HG02943 (cell line): ENCODE data around the gene CRADD.

Experiments used
- ATAC-seq: cut with Tn5 transposase; IDR thresholded peaks from one replicate; pipeline ENCODE4 v1.9.1; 2021; ENCODE audit warnings: mild to moderate bottlenecking, low read depth, moderate library complexity; ENCODE audit not compliant: unreplicated experiment

CRADD gene

GRCh38 chr12:93802698-93803423 is 125.7 kb downstream of the CRADD start:
- no peak for ATAC-seq

- ATAC-seq: no peak
These were observed 126.2 kb downstream of the CRADD start for GRCh38 chr12:93803424-93803807.

- no peak for ATAC-seq
These were observed 127.4 kb downstream of the CRADD start for GRCh38 chr12:93804392-93805179.

- ATAC-seq: no peak
These were observed 128.6 kb downstream of the CRADD start for GRCh38 chr12:93805736-93806141.

- ATAC-seq: no peak
These were observed 130.2 kb downstream of the CRADD start for GRCh38 chr12:93807354-93807753.

- ATAC-seq: no peak
These were observed 131.2 kb downstream of the CRADD start for GRCh38 chr12:93808169-93808899.

GRCh38 chr12:93812626-93813025 is 135.5 kb downstream of the CRADD start:
- no peak for ATAC-seq

- ATAC-seq: no peak
These were observed 136.0 kb downstream of the CRADD start for GRCh38 chr12:93813186-93813585.

- ATAC-seq: no peak
These were observed 137.0 kb downstream of the CRADD start for GRCh38 chr12:93813972-93814821.

- ATAC-seq: no peak
These were observed 141.4 kb downstream of the CRADD start for GRCh38 chr12:93818488-93819049.

GRCh38 chr12:93819050-93819491 is 141.9 kb downstream of the CRADD start:
- no peak for ATAC-seq

- ATAC-seq: no peak
These were observed 146.6 kb downstream of the CRADD start for GRCh38 chr12:93823616-93824391.

- ATAC-seq: no peak
These were observed 147.6 kb downstream of the CRADD start for GRCh38 chr12:93824514-93825500.

- ATAC-seq: no peak
These were observed 148.3 kb downstream of the CRADD start for GRCh38 chr12:93825501-93825888.

GRCh38 chr12:93825931-93826555 is 148.9 kb downstream of the CRADD start:
- ATAC-seq: no peak

GRCh38 chr12:93827179-93827578 is 150.0 kb downstream of the CRADD start:
- ATAC-seq: no peak

GRCh38 chr12:93827669-93828068 is 150.5 kb downstream of the CRADD start:
- no peak for ATAC-seq

GRCh38 chr12:93829016-93829415 is 151.8 kb downstream of the CRADD start:
- ATAC-seq: no peak
